NCI-H2107 treated with DMSO at 0.1 percent for 48 hours (cell line): ENCODE measurements around the gene RIIAD1.

ENCODE experiments used
- DNase-seq: peaks from one replicate; lab custom pipeline; 2025; ENCODE audit not compliant: unreplicated experiment; lab: John Stamatoyannopoulos, UW

The RIIAD1 gene

DNA sequence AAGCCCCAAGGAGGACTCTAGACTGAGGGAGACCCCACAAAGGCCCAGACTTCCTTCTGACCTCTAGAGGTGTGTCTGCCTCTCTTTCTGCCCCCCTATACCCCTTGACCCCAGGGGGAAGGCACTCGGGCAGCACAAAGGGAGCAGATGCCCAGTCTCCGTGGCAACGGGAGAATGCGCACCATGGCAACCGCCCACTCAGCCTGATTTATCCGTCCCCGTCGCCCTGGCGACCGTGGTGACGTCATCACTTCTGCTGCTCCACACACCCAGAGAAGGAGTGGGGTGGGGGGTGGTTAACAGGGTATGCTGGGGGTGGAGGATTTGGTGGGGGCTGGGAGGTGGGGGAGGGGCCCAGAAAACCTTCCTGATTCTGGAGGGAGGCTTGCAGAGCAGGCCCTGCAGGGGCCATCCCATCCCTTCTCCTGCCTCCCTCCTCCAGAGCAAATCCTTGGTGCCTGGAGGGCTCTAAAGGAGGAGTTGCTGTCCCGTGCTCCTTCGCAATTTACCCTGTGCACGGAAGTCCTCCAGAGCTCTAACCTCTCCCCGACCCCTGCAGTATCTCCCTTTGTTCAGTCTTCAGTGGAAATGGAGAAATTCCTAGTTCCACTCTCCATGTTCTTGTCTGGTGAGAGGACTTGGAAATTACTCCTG lies 11.0 kb upstream of the RIIAD1 start:
- no peak for DNase-seq

DNA sequence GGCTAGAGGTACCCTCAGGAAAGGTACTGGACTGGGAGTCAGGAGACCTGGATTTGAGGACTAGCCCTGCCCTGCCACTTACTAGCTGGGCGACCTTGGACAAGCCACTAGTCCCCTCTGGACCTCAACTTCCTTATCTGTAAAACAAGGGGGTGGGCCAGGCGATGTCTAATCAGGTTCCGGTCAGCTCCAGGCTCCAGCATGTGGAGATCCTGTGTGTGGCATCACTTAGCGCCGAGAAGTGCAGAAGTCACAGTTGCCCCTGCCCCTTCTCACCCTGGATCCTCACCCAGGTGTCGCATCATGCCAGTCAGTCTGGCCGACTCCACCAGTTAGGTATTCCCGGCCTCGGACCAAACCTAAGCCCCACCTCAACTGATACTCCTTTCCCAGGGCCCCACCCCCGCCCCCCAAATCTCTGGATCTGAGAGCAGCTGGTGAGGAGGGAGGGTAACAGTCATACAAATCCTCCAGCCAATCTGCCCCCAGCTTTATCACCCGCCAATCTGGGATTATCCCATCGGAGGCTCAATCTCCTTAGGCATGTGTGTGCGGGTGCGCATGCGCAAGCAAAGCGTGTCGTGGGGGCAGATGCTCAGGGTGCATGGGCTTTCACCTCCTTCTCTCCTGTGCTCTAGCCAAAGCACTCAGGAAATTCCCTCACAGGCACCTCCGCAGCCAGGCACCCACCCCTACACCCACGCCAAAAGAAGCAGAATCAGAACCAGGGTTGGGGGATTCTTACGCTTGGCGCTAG lies 10.1 kb upstream of the RIIAD1 start:
- no peak for DNase-seq

DNA sequence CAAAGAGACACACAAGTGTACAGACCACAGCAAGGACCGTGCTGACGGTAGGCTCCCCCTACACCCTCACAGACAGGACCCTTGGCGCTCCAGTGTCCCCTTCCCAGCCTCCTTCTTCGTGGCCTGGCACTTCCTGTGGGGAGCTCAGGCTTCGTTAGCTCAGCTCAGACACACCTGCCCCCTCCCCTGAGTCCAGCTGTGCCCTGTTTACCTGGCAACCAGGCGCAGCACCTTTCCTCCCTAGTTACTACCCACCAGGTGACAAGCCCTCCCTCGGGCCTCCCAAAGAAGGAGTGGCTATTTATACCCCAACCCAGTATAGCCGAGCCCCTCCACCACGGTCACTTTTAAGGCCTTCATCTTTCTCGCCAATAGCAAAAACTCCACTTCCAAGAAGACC lies 9.4 kb upstream of the RIIAD1 start:
- no peak for DNase-seq

DNA sequence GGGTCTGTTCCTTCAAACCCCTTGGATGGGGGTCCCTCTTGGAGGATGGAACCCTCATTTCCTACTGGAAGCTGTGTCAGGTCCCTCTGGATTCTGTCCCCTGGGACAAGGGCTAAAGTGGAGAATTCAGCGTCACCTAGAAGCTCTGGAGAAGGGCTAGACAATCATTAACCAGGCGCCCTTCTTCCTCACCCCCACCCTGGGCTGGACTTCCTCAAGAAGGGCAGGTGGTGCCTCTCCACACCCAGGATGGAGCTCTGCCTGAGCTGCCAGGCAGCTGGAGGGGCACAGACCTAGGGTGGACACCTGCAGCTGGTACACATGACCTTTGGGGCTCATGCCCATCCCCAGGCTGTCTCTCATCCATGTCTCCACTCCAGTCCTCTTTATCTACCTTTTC lies 8.3 kb upstream of the RIIAD1 start:
- no peak for DNase-seq

DNA sequence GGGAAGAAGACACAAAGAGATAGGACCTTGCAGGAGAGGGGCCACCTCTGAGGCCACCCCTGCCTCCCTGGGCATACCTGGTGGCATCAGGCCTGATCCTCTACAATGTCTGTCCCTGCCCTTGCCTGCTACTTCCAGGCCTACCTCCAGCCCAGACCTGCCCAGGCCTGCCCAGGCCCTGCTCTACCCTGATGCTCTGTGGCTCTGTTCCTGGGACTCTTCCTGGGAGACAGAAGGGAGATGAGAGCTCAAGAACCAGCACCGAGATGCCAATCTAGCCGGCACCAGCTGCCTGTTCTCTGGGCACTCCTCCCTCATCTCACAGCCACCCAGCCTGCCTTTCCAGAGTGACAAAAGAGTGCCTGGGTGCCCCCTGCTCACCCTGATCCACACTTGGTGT lies 7.4 kb upstream of the RIIAD1 start:
- no peak for DNase-seq

DNA sequence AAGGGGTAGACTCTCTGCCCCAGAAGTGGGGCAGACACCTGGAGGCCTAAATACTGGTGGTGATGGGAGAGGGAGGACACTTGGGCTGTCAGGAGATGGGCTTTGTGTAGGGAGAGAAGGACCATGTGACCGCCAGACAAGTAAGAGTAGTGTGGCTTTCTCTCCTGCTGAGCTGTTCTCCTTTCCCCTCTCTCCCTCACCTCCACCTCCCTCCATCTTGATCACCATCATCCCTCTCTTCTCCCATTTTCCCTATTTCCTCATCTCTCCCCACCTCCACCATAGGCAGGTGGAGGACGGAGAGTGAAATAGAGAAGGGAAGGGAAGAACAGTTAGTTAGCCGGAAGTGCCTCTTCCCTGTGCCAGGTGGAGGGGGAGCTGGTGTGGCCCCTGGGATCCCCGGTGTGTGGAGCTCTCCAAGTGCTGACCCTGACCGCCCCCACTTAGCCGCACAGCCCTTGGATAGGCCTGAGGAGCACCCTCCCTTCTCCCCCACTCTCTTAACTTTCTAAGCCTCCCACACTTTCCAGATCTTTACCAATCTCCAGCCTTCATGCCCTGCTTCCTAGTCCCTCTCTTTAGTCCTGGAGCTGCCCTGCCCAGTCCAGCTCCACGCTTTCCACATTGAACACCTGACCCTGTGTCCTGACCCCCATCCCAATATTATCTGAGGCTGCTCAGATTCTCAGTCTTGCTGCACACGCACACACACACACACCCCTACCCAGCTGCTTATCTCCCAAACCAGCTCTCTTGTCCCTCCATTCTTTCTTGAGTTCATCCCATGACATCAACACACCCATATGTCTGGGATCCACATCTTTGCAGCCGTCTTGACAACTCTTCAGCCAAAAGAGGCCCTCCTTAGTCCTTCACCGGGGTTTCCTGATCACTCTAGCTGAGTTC lies 6.2 kb upstream of the RIIAD1 start:
- DNase-seq = no peak

DNA sequence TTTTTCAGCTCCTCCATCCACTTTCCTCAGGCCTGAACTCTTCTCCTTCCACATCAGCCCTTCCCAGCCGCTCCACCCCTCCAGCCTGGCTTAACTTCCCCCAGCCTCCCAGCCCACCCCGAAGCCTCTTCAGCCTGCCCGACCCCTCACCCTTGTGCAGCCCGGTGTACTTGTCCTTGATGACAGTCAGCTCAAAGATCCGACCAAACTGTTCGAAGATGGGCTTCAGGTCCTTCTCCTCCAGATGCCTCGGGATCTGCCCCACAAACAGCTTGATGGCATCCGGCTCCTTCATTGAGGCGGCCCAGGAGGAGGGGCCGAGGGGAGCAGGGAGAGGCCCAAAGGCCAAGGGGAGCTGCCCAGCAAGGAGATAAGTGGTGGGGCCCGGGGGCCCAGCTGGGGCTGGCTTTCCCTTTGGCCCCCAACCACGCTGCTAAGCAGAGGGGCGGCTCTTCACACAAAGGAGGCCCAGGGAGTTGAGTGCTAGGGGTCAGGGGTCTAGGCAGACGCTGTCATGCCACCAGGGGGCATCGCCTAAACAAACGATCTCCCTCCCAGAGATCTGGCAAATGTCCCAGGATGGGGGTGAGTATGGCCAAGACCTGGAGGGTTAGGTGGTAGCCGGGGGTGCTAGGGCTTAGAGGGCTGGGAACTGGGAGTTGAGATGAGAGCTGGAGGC lies 5.5 kb upstream of the RIIAD1 start:
- DNase-seq = no peak

DNA sequence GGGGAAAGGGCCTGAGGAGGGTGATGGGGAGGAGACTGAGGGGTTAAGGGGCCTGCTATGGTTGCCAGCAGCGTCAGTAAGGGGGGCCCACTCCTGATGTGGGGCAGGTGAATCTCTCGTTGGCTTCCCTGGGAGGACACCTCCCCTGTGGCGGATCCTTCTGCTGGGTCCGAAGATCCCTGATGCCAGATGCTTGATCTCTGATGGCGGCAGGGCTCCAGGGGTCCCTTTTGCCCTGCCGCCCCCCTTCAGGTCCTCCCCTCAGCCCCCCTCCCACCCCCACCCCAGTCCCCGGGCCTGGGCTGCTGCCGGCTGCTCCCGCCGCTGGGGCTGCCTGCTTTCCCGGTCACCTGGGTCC lies 4.9 kb upstream of the RIIAD1 start:
- DNase-seq = no peak

DNA sequence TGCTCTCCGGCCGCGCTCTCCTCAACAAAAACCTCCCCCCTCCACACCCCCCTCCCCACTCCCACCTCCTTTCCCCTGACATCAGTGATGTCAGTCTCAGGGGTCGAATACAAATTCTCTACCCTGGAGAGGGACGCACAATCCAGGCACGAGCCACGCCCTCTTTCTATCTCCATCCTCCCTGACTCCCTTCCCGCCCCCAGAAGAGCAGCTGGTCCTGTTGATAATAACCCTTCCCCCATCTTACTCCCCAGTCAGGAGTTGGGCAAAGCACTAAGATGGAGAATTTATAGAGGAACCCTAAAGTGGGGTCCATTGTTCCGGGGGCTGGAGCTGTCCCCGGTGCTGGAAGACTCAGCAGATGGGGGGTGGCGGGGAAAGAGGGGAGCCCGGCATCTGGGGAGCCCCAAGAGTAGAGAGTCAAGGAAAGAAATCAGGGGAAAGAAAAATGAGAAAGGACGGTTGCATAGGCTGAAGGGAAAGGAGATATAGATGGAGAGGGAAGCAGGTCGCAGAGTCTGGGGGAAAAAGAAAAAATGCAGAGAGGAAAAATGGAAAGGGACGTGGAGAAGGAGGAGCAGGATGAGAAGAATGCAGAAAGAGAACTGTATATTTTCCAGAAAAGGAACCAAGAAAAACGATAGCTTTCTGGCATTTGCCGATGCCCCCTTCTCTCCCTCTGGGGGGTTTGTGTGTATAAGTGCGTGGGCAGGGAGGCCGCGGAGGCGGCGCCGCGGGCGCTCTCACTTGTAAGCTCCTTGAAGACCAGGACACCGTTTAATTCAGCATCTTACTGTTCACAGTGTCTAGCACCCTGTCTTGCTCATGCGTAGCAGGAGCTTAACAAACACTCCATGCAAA lies 4.3 kb upstream of the RIIAD1 start, which contains the start of gene CELF3:
Gene CELF3 (minus strand): TSS at position 33 of the 861 bp plus-strand sequence. CDS start 783 bp downstream, outside the sequence.
- DNase-seq = peak; percentile 90

DNA sequence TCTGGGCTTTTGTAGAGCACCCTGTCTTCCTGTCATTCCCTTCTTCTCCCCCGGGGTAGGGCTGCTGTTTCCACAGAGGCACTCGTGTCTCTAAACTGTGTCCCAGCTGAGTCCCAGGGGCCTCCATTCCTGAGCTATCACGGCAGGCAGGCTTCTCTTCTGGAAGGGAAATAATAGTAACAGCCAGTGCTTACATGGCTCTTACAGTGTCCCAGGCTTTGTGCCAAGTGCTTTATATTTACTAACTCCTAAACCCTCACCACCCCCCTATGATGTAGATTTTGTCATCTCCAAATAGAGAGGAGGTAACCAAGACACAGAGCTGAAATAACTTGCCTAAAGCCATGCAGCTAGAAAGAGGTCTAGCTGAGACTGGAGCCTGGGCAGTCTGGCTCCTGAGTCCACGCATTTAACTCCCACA lies 3.3 kb upstream of the RIIAD1 start:
- no peak for DNase-seq

DNA sequence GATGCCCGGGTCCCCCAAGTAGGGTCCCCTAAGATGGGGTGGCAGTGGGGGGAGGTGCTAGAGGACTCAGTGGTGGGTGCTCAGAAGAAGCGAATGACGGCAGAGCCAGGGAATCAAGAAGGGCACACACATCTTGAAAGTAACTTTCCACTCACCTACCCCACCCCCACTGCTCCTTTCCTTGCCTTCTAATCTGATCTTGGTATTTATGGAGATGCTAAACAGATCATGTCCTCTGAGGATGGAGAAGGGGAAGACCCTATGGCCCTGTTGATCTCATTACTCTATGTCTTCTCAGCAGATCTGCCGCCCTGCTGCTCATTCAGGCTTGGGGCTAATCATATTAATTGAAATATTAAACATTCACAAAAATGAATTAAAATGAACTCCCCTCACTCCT lies 2.7 kb upstream of the RIIAD1 start:
- no peak for DNase-seq

DNA sequence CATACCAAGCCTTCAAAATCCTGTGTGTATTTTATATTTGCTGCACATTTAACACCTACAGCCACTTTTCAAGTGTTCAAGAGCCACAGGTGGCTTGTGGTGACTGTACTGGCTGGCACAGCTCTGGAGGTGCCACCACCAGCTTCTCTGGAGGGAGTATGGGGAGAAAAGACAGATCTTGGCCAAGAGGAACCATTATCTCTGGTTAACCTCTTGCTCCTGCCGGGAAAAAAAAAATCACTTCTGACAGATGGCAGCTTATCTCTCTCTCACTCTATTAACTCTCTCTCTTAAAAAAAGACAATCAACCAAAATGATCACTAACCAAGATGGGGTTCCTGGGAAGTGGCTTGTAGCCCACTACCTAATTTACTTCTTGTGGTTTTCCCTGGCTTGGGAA lies 1.2 kb upstream of the RIIAD1 start:
- no peak for DNase-seq

DNA sequence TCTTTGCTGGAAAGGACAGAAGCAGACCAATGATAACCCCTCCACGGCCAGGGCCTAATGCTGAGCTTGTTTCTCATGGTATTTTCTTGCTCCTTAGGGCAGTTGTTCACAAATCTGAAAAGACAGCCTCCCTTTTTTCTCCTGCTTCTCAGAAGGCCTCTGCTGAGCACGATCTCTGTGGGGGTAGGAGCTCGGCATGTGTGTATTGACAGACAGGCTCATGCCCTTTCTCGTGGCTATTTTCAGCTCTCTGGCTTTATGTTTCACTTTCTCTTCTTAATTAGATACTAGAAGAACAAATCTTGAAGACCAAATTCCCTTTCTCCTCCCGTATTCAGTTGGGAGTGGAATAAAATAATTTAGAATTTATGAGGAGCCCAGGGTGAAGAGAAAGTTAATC lies 768 bp upstream of the RIIAD1 start:
- no peak for DNase-seq

DNA sequence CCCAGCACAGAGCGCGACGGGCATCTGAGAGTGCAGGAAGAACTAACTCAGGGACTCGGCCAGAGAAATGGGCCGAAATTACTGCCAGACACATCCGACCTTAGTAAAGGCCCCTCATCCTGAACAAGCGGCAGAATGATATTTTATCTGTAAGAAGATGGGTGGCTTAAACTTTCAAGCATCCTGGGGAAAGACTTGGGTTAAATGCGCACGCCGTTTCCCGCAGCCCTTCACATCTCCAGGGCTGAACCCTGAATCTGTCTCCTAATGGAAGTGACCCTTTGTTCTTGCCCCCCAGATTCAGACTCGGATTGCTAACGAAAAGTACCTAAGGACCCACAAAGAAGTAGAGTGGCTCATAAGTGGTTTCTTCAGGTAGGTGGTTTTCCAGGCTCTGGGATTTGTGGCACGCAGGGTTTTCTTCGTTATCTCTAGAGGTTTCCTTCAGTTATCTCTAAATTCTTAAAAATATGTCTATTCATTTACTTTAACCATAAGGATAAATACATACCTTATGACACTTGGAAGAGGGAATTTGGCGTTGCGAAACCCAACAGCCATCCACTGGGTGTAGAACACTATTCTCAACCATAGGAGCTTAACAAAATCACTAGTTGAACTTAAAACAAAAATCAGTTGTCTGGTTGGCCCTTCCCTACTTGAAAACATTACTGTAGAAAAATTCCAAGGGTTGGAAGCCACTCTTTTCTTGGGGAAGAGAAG lies 627 bp downstream of the RIIAD1 start:
- DNase-seq = no peak

DNA sequence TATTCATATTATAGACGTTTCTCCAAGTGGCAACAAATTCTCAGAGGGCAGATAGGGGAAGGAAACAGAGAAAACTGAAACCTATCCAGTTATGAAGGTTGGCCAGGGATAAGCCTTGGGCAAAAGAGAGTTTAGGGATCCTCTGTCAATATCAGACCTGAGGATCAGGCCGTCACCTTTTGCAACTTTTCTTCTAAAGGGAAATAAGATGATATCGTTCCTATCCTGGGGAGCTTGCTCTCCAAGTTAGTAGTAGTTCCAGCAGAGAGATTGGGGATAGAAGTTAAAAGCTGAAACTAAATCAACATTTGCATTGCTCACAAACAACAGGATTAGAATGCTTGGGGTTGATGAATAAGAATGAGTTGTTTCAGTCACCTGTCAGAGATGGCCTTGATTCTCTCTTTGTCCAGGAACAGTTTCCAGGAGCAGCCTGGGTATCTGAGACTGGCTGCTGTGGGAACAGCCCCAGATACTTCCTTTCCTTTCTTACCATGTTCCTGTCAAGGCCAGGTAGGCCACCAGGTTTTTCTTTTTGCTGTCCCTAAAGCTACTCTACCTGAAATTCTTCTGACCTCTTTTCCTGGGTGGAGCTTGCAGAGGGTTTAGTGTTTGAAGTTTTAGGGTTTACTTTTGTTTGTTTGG lies 2.5 kb downstream of the RIIAD1 start:
- no peak for DNase-seq

DNA sequence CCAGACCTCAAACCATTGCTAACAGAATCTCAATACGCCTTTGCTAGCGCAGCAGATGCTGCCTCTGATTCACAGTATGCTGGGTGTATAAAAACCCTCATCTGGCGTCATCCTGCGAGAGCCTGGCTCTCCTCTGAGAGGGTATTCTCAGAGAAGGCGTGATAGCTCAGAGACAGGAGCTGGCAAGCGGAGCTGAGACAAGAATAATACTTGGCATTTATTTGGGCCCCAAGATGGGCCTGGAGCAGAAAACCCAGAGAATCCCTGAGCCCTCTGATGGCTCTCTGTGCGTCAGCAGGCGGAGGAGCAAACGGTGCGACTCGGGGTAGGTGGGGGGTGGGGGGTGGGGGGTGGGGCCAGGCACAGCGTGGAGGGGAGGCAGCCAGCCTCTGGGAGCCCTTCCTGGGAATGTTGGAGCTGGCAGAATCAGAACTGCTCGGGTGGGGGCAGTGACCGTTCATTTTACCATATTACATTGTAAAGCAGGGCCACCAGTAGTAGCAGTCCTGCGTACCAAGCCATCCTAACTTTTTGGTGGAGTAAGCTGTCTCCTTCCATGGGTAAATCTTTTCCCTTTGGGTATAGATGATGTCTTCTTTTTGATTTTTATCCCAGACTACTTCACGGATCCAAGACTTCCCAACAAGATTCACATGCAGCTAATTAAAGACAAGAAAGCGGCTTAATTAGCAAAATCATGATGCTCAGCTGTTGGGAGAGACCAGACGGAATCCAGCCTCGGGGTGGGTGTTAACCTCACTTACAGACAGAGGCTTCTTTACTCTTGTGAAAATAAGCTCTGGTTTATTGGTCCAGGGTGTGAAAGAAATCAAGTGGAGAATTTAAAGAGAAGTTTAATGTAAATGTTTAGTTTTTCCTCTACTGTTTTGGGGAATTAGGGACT lies 7.1 kb downstream of the RIIAD1 start:
- DNase-seq = no peak

DNA sequence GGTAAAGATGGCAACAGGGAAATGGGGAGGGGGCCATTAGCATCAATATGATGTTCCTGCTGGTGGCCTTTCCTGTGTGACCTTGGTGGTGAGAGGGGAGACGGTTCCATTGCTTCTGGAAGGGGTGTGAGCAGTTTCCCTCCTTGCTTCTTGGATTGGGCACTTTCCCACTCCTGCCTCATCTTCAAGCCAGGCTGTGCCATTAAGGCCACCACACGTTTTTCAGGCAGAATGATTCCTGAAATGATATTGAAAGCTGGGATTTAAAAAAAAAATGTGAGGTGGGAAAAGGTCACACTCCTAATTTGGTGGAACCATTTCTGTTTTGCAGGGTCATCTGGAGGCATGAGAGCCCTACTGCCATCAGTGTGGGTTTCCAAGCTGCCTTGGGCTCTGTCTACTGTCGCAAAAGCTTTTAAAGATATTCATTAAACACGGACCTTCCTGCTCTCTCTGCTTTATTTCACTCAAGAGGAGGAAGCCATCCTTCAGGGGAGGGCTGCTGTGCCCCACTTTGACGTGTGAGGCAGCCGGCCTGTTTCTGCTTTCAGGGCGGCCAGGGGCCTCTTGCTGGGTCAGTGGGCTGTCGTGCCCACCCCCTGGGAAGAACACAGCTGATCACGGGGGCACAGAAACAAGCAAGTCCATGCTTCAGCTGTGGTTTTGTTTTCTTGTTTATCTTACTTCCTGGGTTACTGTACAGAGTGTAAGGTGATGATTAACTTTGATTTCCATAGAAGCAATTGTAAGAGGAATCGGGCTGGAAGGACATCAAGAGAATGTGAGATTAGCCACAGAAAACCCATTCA lies 8.0 kb downstream of the RIIAD1 start:
- no peak for DNase-seq
